Upper lobe of left lung (tissue), 4 donors: ENCODE measurements around the gene TAS2R8.

Experiments
- POLR2AphosphoS5 ChIP-seq, 2 donors: sonication (generic); formaldehyde crosslinking; IDR thresholded peaks; one replicate each; pipeline ENCODE4 v1.5.1; 2017; ENCODE audit warnings: antibody characterized with exemption in 2 of 2
- TF ChIP-seq, protein P1 (sequence below), 6 experiments: fragments of 450-650 bp in 4 of 6; fragments of 200-600 bp in 2 of 6; sonication (generic) in 2 of 6; IDR thresholded peaks; one replicate each; pipeline ENCODE4 v1.5.1; 2016 to 2019; ENCODE audit warnings: antibody characterized with exemption in 6 of 6

DNA sequence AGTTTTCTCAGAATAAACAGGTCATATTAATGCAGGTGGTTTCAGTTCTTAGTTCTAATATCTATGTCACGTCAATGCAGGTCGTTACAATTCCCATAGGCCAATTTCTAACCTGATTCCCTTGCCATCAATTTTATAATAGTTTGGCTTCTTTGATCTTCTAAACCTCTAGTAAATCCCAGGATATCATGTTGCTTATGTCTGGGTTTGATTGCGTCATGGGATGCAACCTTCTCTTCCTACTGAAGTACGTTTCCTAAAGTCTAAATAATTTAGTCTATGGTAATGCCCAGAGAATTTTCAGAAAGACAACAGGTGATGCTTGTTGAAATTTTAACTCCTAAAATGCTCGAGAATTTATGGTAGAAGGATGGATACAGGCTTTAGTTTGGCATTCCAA lies 23.8 kb downstream of the TAS2R8 start:
- TF ChIP-seq, protein P1, sequence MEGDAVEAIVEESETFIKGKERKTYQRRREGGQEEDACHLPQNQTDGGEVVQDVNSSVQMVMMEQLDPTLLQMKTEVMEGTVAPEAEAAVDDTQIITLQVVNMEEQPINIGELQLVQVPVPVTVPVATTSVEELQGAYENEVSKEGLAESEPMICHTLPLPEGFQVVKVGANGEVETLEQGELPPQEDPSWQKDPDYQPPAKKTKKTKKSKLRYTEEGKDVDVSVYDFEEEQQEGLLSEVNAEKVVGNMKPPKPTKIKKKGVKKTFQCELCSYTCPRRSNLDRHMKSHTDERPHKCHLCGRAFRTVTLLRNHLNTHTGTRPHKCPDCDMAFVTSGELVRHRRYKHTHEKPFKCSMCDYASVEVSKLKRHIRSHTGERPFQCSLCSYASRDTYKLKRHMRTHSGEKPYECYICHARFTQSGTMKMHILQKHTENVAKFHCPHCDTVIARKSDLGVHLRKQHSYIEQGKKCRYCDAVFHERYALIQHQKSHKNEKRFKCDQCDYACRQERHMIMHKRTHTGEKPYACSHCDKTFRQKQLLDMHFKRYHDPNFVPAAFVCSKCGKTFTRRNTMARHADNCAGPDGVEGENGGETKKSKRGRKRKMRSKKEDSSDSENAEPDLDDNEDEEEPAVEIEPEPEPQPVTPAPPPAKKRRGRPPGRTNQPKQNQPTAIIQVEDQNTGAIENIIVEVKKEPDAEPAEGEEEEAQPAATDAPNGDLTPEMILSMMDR (IDR thresholded peaks at IDR 0.05) = no peak
- no peak for TF ChIP-seq POLR2AphosphoS5 (IDR thresholded peaks at IDR 0.05)
